GM23338 (cell line): Measurements from ENCODE around the gene EXOC6B.

Experiments
- CREB1 ChIP-seq: fragments of 250-450 bp; sonication (Bioruptor Pico); IDR thresholded peaks from 2 replicates; pipeline ENCODE4 v1.5.0; 2020; ENCODE audit warnings: low read depth, mild to moderate bottlenecking, moderate library complexity
- CTCF ChIP-seq, 2 experiments: fragments of 200-600 bp in 1 of 2; sonication (generic) in 1 of 2; conservative IDR thresholded peaks; 2 replicates each; pipeline versions ENCODE4 v1.5.1 to v1.6.1; 2016 to 2017; ENCODE audit warnings: antibody characterized with exemption in 2 of 2, low read depth in 2 of 2, mild to moderate bottlenecking in 2 of 2, moderate library complexity in 1 of 2
- EZH2 ChIP-seq: fragments of 200-600 bp; sonication (generic); IDR thresholded peaks from one replicate; pipeline ENCODE4 v1.8.0; 2017; ENCODE audit warnings: antibody characterized with exemption, mild to moderate bottlenecking, low read depth; ENCODE audit not compliant: unreplicated experiment
- EZH2phosphoT487 ChIP-seq: fragments of 200-600 bp; sonication (generic); IDR thresholded peaks from one replicate; pipeline ENCODE4 v1.8.1; 2018; ENCODE audit warnings: antibody characterized with exemption; ENCODE audit not compliant: unreplicated experiment
- NANOG ChIP-seq: IDR thresholded peaks from 2 replicates; pipeline ENCODE4 v1.6.1; 2016; ENCODE audit warnings: antibody characterized with exemption, borderline replicate concordance
- POLR2AphosphoS5 ChIP-seq: IDR thresholded peaks from 2 replicates; pipeline ENCODE4 v1.6.1; 2016; ENCODE audit warnings: antibody characterized with exemption, low read depth
- REST ChIP-seq: IDR thresholded peaks from one replicate; pipeline ENCODE4 v1.6.1; 2018; ENCODE audit warnings: antibody characterized with exemption; ENCODE audit not compliant: unreplicated experiment
- STAT1 ChIP-seq: IDR thresholded peaks from one replicate; pipeline ENCODE4 v1.6.1; 2016; ENCODE audit warnings: antibody characterized with exemption; ENCODE audit not compliant: unreplicated experiment
- ZNF114 ChIP-seq: fragments of 250-450 bp; sonication (Bioruptor Pico); IDR thresholded peaks from 2 replicates; pipeline ENCODE4 v1.5.0; 2020; ENCODE audit warnings: mild to moderate bottlenecking, moderate library complexity
- ZNF331 ChIP-seq: fragments of 250-450 bp; sonication (Bioruptor Pico); IDR thresholded peaks from 2 replicates; pipeline ENCODE4 v1.5.0; 2020; ENCODE audit warnings: low read depth, mild to moderate bottlenecking, moderate library complexity
- TF ChIP-seq, protein P1 (sequence below): IDR thresholded peaks from 2 replicates; pipeline ENCODE4 v1.6.1; 2016; ENCODE audit warnings: antibody characterized with exemption

GRCh38 chr2:72133721-72134407 lies 692.0 kb downstream of the EXOC6B start:
- TF ChIP-seq CTCF (conservative IDR thresholded peaks at IDR 0.05; ENCODE audit: low read depth in 2 of 2) (no peak), REST (no peak), ZNF114 (CRISPR knock-in tag) (no peak), POLR2AphosphoS5 (no peak), EZH2 (no peak), EZH2phosphoT487 (no peak), CREB1 (CRISPR knock-in tag) (no peak), ZNF331 (CRISPR knock-in tag) (no peak), NANOG (no peak), STAT1 (no peak)
- TF ChIP-seq, protein P1, sequence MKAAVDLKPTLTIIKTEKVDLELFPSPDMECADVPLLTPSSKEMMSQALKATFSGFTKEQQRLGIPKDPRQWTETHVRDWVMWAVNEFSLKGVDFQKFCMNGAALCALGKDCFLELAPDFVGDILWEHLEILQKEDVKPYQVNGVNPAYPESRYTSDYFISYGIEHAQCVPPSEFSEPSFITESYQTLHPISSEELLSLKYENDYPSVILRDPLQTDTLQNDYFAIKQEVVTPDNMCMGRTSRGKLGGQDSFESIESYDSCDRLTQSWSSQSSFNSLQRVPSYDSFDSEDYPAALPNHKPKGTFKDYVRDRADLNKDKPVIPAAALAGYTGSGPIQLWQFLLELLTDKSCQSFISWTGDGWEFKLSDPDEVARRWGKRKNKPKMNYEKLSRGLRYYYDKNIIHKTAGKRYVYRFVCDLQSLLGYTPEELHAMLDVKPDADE: no peak
